HS-5 (cell line): ENCODE results near the gene BATF2.

Source experiments
- DNase-seq: peaks from one replicate; pipeline ENCODE4 v3.0.0-alpha.2; 2012; ENCODE audit warnings: low read depth

The BATF2 gene

DNA sequence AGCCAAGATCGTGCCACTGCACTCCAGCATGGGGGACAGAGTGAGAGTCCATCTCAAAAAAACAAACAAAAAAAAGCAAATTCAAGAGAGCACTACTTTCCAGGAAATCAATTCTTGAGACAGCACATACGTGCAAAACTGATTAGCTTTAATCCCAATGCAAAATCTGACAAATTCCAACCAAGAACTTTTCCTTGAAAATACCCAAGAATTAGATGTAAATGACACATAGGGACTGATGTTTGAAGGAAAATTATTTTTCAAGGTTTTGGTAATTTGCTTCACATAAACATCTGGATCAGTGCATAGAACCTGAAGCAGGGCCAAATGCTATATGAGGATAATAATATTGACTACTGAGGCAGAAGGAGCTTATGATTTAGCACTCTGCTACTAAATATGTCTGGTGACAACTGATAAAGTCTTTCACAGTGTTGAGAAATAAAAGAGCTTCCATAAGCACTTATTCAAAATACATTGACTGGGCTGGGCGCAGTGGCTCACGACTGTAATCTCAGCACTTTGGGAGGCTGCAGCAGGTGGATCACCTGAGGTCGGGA lies 33.6 kb downstream of the BATF2 start:
- no peak for DNase-seq

DNA sequence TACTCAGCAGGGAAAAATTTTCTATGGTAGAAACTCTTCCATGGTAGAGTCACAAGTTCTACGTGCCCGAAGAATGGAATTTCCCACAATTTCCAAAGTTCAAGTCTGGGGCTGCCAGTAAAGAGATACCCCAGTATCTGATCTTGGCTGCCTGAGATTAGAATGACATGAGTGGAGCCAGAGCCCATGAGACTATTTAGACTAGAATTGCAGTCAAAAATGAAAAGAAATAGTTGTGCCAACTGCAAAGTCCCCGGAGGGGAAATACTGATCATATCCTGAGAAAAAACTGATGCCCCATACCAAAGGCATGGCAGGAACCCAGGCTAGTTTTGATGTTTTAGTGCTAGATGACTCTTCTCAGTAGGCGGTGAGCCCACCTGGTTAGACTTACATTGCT lies 36.1 kb downstream of the BATF2 start:
- DNase-seq, result no peak

DNA sequence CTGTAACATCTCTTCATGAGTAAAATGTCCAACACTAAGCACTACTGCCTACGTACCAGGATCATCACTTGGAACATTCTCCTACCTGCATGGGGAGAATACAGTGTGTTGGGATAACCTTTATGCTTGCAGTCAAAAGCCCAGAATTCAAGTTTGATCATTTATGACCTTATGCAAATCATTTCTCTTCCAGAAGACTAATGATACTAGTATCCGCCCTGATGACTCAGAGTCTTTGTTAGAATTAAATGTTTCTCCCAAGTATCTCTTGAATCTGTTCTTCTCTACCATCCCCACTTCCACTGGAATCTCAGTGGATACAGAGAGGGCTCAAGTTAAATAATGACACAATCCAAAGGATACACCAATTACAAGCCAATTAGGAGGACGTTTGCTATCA lies 37.3 kb downstream of the BATF2 start:
- DNase-seq, result no peak

DNA sequence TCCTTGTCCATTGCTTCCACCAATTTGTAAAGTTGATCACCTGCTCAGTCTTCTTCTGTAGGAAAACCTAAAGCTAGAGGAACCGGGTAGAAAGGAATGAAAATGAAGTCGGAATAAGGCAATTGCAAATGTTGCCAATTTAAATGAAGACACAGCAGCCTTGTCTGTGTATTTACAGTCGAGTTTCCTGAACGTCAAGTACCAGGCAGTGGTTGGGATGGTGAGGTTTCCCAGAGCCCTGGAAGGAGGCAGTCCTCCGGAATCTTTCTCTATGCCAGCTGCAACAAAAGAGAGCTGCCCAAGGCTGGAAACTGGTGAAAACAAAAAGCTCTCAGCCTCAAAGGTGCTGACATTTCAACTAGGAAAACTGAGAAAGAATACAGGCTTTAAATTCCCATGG lies 42.6 kb downstream of the BATF2 start:
- no peak for DNase-seq

DNA sequence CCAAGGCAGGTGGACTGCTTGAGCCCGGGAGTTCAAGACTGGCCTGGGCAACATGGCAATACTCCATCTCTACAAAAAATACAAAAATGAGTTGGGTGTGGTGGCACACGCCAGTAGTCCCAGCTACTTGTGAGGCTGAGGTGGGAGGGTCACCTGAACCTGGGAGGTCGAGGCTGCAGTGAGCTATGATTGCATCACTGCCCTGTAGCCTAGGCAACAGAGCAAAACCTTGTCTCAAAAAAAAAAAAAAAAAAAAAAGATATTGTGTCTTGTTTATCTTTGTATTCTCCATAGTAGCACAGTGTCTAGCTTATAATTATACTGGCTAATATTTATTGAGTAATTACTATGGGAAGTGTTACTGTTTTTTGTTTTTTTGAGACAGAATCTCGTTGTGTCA lies 45.2 kb downstream of the BATF2 start:
- DNase-seq, result no peak

DNA sequence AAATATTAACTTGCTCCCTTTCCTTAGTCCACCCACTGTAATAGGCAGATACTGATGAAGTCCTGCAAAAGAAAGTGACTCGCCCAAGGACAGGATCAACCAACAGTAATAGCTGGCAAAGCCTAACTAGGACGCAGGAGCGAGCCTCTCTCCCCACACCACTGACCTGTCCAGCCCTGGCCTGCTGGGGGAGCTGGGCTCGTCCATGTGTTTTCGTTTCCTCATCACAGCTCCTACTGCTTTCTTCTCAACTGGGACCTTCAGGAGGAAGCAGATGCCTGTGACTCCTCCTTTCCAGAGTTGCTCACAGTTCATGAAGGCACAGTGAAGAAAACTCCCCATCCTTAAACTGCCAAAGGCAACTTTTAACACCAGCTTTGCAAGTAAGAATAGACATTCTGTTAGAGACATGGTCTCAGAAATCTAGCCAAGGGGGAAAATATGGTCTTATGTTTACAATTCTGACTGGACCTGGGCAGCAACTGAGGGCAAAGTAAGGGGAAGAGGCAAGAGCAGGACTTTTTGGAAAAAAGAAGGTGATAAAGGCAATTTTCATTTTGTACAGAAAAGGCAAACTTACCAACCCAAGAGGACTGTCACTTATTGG lies 49.5 kb downstream of the BATF2 start:
- no peak for DNase-seq
